Vagina (tissue), 2 donors: ENCODE results near the gene TSPAN32. TPM values are rescaled to one million over a fixed set of nuclear protein-coding genes. Genes with fewer than 3 reads are reported as not detected.

Experiments used
- DNase-seq, 2 donors: peaks; one replicate each; pipeline ENCODE4 v3.0.0-alpha.2; 2017; ENCODE audit errors: extremely low spot score in 2 of 2
- H3K27ac ChIP-seq: fragments of 200-600 bp; sonication (generic); one replicate; pipeline ENCODE4 v1.5.1; 2019
- H3K27me3 ChIP-seq: fragments of 200-600 bp; sonication (generic); one replicate; pipeline ENCODE4 v1.5.1; 2019
- H3K36me3 ChIP-seq, 2 donors: fragments of 200-600 bp; sonication (generic); one replicate each; pipeline ENCODE4 v1.5.1; 2017 to 2019
- H3K4me1 ChIP-seq: fragments of 200-600 bp; sonication (generic); one replicate; pipeline ENCODE4 v1.5.1; 2019
- H3K4me3 ChIP-seq, 2 donors: fragments of 200-600 bp; sonication (generic); 1 replicate in 1 of 2; 2 replicates in 1 of 2; pipeline ENCODE4 v1.5.1; 2016 to 2019
- H3K9me3 ChIP-seq: fragments of 200-600 bp; sonication (generic); one replicate; pipeline ENCODE4 v1.5.1; 2019
- CTCF ChIP-seq, 3 experiments: fragments of 450-650 bp in 2 of 3; fragments of 200-600 bp in 1 of 3; sonication (generic) in 1 of 3; IDR thresholded peaks; one replicate each; pipeline ENCODE4 v1.5.1; 2017 to 2019; ENCODE audit warnings: antibody characterized with exemption in 3 of 3, mild to moderate bottlenecking in 2 of 3, moderate library complexity in 2 of 3
- POLR2A ChIP-seq, 2 donors: fragments of 450-650 bp; IDR thresholded peaks; one replicate each; pipeline ENCODE4 v1.6.1; 2017; ENCODE audit warnings: antibody characterized with exemption in 2 of 2, mild to moderate bottlenecking in 2 of 2, moderate library complexity in 2 of 2
- POLR2AphosphoS5 ChIP-seq, 2 donors: sonication (generic); formaldehyde crosslinking; IDR thresholded peaks; one replicate each; pipeline ENCODE4 v1.9.0; 2017; ENCODE audit warnings: antibody characterized with exemption in 2 of 2, mild to moderate bottlenecking in 2 of 2, low read depth in 1 of 2; ENCODE audit not compliant: insufficient read depth in 1 of 2
- intact Hi-C: fragments of 100-400 bp; cut with DNase I; formaldehyde crosslinking; loops from one replicate; pipeline ENCODE4 v1.15.1; 2023
- total RNA-seq: library from RNA; depleted of rRNA; stranded (reverse); fragments of >200 nt; gene quantifications from one replicate; pipeline ENCODE4 v1.2.3, GENCODE V29; 2016

Gene TSPAN32
- total RNA-seq, 1 donor from 2014 or later, result 3.7 TPM

GRCh38 chr11:2270322-2271076 is 31.3 kb upstream of the TSPAN32 start, which contains the start of gene ASCL2:
ASCL2 (minus strand) TSS chr11:2270588; CDS start chr11:2270332, 256 bp downstream.
- intact Hi-C loops, result no loop called here
- Histone ChIP-seq H3K4me1 (peaks cover 22% of the 10 kb centered on the region), H3K36me3 (no peaks in the 10 kb centered on the region), H3K27ac (no peak within 1 kb of the TSS), H3K4me3 (peak within 1 kb of the TSS; percentile 53 to 62), H3K9me3 (no peaks in the 10 kb centered on the region), H3K27me3 (peaks cover 7% of the 10 kb centered on the region)
- TF ChIP-seq POLR2A (IDR thresholded peaks at IDR 0.05), result no peak
- no peak for TF ChIP-seq CTCF (IDR thresholded peaks at IDR 0.05)
- peak in 1 of 2 donors; percentile 32 for TF ChIP-seq POLR2AphosphoS5 (IDR thresholded peaks at IDR 0.05; ENCODE audit: insufficient read depth in 1 of 2, low read depth in 1 of 2)
- DNase-seq, result peak; percentile 54 to 79

GRCh38 chr11:2271077-2271326 is 30.8 kb upstream of the TSPAN32 start:
- Histone ChIP-seq H3K27me3 (peaks cover 7% of the 10 kb centered on the region), H3K27ac (no peak overlapping the region), H3K9me3 (no peaks in the 10 kb centered on the region), H3K4me1 (peaks cover 22% of the 10 kb centered on the region), H3K4me3 (peak overlapping the region; percentile 53 to 62), H3K36me3 (no peaks in the 10 kb centered on the region)
- peak in 1 of 2 donors; percentile 72 for DNase-seq
- intact Hi-C loops, result no loop called here
- no peak for TF ChIP-seq POLR2A (IDR thresholded peaks at IDR 0.05)
- no peak for TF ChIP-seq CTCF (IDR thresholded peaks at IDR 0.05)
- TF ChIP-seq POLR2AphosphoS5 (IDR thresholded peaks at IDR 0.05; ENCODE audit: insufficient read depth in 1 of 2, low read depth in 1 of 2), result no peak

- H3K36me3 ChIP-seq, result no peaks in the 10 kb centered on the region
- peaks cover 22% of the 10 kb centered on the region for H3K4me1 ChIP-seq
- peak overlapping the region; percentile 53 to 62 for H3K4me3 ChIP-seq
- peaks cover 7% of the 10 kb centered on the region for H3K27me3 ChIP-seq
- intact Hi-C loops, result no loop called here
- no peak overlapping the region for H3K27ac ChIP-seq
- H3K9me3 ChIP-seq, result no peaks in the 10 kb centered on the region
- TF ChIP-seq CTCF (IDR thresholded peaks at IDR 0.05) (no peak), POLR2AphosphoS5 (IDR thresholded peaks at IDR 0.05; ENCODE audit: insufficient read depth in 1 of 2, low read depth in 1 of 2) (no peak), POLR2A (IDR thresholded peaks at IDR 0.05) (no peak)
- peak; percentile 80 to 91 for DNase-seq
Observed at GRCh38 chr11:2271327-2272227, 30.2 kb upstream of the TSPAN32 start.

- Histone ChIP-seq H3K36me3 (no peaks in the 10 kb centered on the region), H3K4me1 (peaks cover 22% of the 10 kb centered on the region), H3K27ac (no peak overlapping the region), H3K27me3 (peaks cover 7% of the 10 kb centered on the region), H3K4me3 (no peak overlapping the region), H3K9me3 (no peaks in the 10 kb centered on the region)
- DNase-seq, result peak; percentile 65 to 79
- TF ChIP-seq CTCF (IDR thresholded peaks at IDR 0.05) (no peak), POLR2A (IDR thresholded peaks at IDR 0.05) (no peak), POLR2AphosphoS5 (IDR thresholded peaks at IDR 0.05; ENCODE audit: insufficient read depth in 1 of 2, low read depth in 1 of 2) (no peak)
- intact Hi-C loops, result no loop called here
Observed at GRCh38 chr11:2272228-2272945, 29.4 kb upstream of the TSPAN32 start.
